ENCODE results near the gene DGKA.

DNA sequence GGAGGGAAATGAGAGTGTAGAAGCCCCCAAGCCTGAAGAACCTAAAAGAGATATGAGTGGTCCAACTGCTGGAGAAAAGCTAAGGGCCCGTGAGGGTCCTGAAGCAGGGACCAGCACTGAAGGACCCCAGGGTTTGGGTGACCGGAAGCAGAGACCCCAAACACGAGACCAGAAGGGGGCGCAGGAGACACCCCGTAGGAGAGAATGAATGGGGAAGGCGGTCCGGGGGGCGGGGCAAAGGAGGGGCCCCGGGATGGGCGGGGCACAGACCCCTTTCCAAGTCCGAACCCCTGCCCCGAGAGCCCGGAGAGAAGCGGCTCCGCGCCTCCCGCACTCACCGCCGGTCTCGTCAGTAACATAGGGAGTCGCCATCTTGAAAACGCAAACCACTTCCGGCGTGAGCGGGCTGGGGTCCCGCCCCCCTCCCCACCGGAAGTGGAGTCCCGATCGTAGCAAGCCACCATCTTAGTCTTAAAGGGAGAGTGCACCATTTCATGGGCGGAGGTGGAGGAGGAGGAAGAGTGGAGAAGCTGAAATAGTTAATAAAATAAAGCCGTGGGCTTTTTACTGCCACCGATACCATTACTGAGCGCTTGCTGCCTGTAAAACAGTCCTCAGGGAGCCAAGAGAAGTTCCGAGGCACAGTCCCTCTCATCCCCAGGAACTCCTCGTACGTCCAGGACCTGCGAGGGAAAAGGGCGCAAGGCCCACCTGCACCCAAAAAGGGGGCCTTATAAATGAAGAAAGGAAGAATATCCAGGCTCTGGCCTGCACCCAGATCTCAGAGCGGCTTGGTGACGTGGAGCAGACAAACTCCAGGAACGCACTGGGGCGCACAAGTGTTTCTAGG is 4.0 kb upstream of the DGKA start:
- TF ChIP-seq, protein P1, sequence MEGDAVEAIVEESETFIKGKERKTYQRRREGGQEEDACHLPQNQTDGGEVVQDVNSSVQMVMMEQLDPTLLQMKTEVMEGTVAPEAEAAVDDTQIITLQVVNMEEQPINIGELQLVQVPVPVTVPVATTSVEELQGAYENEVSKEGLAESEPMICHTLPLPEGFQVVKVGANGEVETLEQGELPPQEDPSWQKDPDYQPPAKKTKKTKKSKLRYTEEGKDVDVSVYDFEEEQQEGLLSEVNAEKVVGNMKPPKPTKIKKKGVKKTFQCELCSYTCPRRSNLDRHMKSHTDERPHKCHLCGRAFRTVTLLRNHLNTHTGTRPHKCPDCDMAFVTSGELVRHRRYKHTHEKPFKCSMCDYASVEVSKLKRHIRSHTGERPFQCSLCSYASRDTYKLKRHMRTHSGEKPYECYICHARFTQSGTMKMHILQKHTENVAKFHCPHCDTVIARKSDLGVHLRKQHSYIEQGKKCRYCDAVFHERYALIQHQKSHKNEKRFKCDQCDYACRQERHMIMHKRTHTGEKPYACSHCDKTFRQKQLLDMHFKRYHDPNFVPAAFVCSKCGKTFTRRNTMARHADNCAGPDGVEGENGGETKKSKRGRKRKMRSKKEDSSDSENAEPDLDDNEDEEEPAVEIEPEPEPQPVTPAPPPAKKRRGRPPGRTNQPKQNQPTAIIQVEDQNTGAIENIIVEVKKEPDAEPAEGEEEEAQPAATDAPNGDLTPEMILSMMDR (IDR thresholded peaks at IDR 0.05 in 4 of 5, conservative IDR thresholded peaks at IDR 0.05 in 1 of 5): peak; percentile 56 to 82 (median 73)
- TF ChIP-seq POLR2A (IDR thresholded peaks at IDR 0.05): peak in 1 of 2 donors; percentile 45
